Effector CD4-positive, alpha-beta T cell (primary cell): ENCODE measurements around the gene GPX4.

Source experiments
- DNase-seq: peaks from one replicate; pipeline ENCODE4 v3.0.0-alpha.2; 2020

The GPX4 gene

DNA sequence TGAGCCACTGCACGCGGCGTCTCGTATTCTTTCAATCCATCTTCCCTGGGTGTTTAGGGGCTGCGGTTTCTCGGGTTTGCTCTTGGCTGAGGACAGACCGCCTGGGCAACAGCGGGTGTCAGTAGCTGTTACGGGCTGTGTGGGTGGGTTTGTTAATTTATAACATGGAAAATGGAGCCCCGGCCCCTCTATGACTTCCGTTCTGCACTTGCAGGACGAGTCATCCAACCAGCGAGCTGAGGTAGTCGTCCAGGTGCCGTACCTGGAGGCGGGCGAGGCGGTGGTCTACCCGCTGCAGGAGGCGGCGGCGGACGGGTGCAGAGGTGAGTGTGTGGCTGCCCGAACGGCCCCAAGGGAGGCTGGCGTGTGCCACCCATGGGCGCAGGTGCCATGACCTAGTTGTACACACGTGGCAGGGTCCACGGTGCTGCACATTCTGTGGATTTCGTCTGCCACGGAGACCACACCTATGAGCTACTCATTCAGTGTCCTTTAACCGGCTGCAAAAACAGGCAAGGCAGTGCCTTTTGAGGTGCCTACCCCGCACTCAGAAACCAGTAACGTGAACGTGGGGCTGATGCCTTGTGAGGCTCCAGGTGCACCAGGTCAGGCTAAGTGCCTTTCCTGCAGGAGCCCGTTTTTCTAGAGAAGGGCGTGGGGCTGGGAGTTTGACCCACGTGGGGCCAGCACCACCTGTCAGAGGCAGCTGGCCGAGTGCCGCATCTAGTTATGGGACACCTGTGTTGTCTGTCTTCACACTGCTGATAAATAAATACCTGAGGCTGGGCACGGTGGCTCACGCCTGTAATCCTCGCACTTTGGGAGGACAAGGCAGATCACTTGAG, 19.5 kb upstream of the GPX4 start:
- no peak for DNase-seq

GRCh38 chr19:1085053-1085658, 18.6 kb upstream of the GPX4 start:
- no peak for DNase-seq

- no peak for DNase-seq
Measured at GRCh38 chr19:1085676-1086442, 17.9 kb upstream of the GPX4 start.

DNA sequence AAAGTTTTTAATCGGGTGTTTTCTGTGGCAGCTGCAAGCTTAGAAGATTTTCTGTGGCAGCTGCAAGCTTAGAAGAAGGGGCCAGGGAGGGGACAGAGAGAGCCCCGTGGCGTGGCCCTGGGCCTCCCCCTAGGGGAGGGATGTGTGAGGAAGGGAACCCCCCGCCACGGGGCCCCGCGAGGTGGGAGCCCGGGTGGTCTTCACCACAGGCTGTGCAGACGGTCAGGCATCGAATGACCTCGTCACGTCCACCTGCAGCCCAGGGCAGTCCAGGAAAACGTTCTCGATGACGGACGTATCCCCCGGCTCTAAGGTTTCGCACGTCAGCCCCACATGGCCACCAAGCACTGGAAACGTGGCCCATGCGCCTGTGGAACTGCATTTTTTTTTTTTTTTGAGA, 17.2 kb upstream of the GPX4 start:
- no peak for DNase-seq

GRCh38 chr19:1087813-1088415, 15.9 kb upstream of the GPX4 start:
- DNase-seq: no peak

DNA sequence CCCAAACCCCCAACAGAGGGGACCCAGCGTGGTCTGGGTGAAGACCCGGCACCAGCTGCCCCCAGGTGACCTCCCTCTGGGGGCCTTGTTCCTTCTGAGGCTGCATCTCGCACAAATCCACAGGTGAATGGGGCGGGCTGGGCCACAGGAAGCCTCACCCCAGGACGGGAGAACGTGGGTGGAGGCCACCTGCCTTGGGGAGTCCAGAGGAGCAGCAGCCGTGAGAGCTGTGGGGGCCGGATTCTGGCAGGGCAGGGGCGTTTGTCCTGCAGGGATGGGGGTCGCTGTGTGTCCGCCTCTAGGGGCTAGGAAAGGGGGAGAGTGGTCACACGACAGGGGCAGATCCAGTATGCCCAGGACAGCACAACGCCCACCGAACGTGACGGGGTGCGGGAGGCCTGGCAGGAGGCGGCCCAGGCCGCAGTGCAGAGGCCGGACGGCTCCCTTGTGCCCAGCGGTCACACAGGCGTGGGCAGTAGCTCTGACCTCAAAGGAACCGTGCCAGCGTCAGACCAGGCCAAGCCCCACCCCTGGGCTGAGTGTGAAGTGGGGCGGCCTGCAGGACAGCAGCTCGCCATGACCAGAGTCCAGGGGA, 15.3 kb upstream of the GPX4 start:
- DNase-seq: no peak

DNA sequence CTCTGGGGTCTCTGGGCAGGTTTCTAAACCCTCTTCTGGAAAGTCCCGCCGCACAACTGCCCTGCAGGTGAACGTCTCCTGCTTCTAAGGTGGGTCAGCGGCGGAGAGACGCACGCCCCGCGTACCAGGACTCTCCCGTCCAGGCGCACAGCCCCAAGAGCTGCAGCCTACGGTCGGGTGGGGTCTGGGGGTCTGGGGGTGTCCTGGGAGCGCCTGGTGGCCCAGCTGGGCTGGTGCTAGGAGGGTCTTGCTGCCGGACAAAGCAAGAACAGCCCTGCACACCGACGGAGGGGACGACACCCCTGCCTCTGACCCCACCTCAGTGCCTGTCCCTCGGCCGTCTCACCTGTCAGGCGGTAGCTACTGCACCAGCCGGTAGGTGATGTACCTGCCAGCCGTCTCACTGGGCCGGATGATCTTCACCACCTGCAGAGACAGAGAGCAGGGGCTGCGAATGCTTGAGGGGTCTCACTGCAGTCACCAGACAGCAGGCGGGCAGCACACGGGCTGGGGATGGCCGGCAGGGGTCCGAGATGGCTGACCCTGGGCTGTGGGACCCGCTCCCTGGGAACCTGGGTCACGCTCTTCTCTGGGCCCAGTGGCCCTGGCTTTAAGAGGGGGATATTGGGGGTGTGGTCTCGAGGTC, 14.5 kb upstream of the GPX4 start:
- no peak for DNase-seq

- no peak for DNase-seq
Measured at GRCh38 chr19:1089891-1090290, 13.9 kb upstream of the GPX4 start.

GRCh38 chr19:1090731-1091543, 12.9 kb upstream of the GPX4 start:
- DNase-seq: no peak

GRCh38 chr19:1091544-1092175, 12.1 kb upstream of the GPX4 start:
- no peak for DNase-seq

DNA sequence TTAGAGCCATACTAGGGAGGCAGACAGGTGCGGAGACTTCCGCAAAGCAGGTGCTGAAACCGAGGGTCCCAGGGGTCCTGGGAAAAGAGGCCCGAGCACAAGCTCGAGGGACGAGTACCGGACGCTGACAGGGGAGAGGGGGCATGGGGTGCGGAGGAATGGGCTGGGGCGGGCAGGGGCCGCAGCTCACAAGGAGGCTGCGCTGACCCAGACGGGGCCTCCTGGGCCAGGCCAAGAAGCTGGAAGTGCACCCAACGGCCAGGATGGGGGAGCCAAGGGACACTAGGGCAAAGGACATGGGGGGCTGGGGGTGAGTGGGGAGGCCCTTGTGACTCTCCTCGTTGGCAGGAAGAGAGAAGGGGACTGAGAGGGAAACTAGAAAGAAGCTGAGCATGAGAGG, 10.5 kb upstream of the GPX4 start:
- no peak for DNase-seq

- no peak for DNase-seq
Measured at GRCh38 chr19:1093811-1094553, 9.8 kb upstream of the GPX4 start.

GRCh38 chr19:1094655-1094977, 9.2 kb upstream of the GPX4 start:
- DNase-seq: no peak

GRCh38 chr19:1094978-1095701, 8.7 kb upstream of the GPX4 start, which contains the start of gene POLR2E:
Gene POLR2E, minus strand, starts transcription at chr19:1095375. Its CDS starts 60 bp downstream, at chr19:1095315.
- DNase-seq: peak; percentile 99

DNA sequence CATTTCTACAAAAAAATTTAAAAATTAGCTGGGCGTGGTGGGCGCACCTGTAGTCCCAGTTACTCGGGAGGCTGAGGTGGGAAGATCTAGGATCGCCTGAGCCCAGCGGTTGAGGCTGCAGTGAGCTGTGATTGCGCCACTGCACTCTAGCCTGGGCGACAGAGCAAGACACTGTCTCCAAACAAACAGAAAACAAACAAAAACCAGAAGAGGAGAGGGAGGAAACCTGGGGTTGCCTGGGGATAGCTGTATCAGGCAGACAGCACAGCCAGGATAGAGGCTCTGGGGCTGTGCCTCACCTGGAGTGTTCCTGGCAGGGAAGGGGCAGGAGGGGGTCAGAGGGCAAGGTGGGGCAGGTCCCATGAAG, 6.0 kb upstream of the GPX4 start:
- DNase-seq: no peak

- DNase-seq: no peak
Measured at GRCh38 chr19:1098177-1099051, 5.4 kb upstream of the GPX4 start.

- no peak for DNase-seq
Measured at GRCh38 chr19:1101337-1101698, 2.5 kb upstream of the GPX4 start.

GRCh38 chr19:1102407-1103131, 1.2 kb upstream of the GPX4 start:
- DNase-seq: no peak
